Osteoblast (primary cell): ENCODE measurements around the gene MTMR12. TPM values are rescaled to one million over a fixed set of nuclear protein-coding genes. Genes with fewer than 3 reads are reported as not detected.

Experiments
- DNase-seq: peaks from one replicate; pipeline ENCODE4 v3.0.0; 2011; ENCODE audit warnings: low spot score, mixed read lengths; ENCODE audit not compliant: insufficient read length; ENCODE audit errors: missing footprints
- H2AFZ ChIP-seq: 2 replicates; pipeline ENCODE4 v1.6.0; 2011; ENCODE audit warnings: mild to moderate bottlenecking, low read length
- H3K27ac ChIP-seq: 2 replicates; pipeline ENCODE4 v1.5.1; 2011; ENCODE audit warnings: mild to moderate bottlenecking, low read depth, low read length, moderate library complexity
- H3K27me3 ChIP-seq: 2 replicates; pipeline ENCODE4 v1.6.0; 2012; ENCODE audit warnings: mild to moderate bottlenecking, control low read depth, inconsistent platforms, low read length, moderate library complexity; ENCODE audit not compliant: insufficient read depth
- H3K36me3 ChIP-seq: 2 replicates; pipeline ENCODE4 v1.5.1; 2011; ENCODE audit warnings: mild to moderate bottlenecking, low read length, control low read depth, moderate library complexity; ENCODE audit not compliant: insufficient read depth
- H3K4me1 ChIP-seq: 2 replicates; pipeline ENCODE4 v1.5.1; 2011; ENCODE audit warnings: mild to moderate bottlenecking, low read length, control low read depth, moderate library complexity; ENCODE audit not compliant: insufficient read depth
- H3K4me2 ChIP-seq: 2 replicates; pipeline ENCODE4 v1.6.0; 2011; ENCODE audit warnings: mild to moderate bottlenecking, low read length; ENCODE audit not compliant: insufficient read depth
- H3K4me3 ChIP-seq: fragments of 200-600 bp; sonication (generic); 3 replicates; pipeline ENCODE4 v1.5.1; 2012; ENCODE audit warnings: mild to moderate bottlenecking, low read length, inconsistent platforms; ENCODE audit not compliant: insufficient read depth
- H3K79me2 ChIP-seq: 2 replicates; pipeline ENCODE4 v1.6.0; 2012; ENCODE audit warnings: mild to moderate bottlenecking, low read length, control low read depth, inconsistent platforms; ENCODE audit not compliant: insufficient read depth
- H3K9me3 ChIP-seq: 2 replicates; pipeline ENCODE4 v1.5.1; 2011; ENCODE audit warnings: low read depth, low read length, control low read depth
- H4K20me1 ChIP-seq: 2 replicates; pipeline ENCODE4 v1.6.0; 2012; ENCODE audit warnings: mild to moderate bottlenecking, low read length, control low read depth; ENCODE audit not compliant: insufficient read depth
- CTCF ChIP-seq: IDR thresholded peaks from 2 replicates; pipeline ENCODE4 v1.5.1; 2011; ENCODE audit warnings: mild to moderate bottlenecking, low read depth, low read length, moderate library complexity; ENCODE audit errors: extremely low read depth
- total RNA-seq: library from RNA; depleted of rRNA; stranded (reverse); fragments of >200 nt; gene quantifications from 2 replicates; pipeline ENCODE4 v1.2.3, GENCODE V29; 2012

MTMR12 gene
- total RNA-seq, 1 donor: 20.6 TPM

DNA sequence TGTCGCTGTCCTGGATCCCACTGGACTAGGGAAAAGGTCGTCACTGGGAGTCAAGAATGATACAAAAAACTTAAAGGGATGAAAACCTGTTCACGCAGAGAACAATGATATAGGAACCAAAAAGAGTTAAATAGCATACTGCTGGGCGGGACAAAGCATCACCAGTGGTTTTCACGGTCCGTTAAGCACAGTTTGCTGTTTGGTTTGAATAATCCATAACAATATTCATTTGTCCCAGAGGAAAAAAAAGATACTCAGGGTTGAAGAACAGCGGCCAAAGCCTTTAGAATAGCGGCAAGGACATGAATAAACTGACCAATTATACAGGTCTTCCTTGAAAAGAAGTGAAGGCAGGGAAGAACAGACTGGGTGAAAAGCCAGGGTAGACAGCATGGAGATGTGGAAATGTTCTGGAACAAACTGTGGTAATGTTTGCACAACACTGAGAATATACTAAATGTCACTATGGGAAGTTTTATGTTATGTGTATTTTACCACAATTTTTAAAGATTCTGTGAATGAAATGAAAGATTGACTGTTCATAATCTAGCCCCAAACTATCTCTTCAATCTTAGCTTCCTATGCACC, 60.8 kb downstream of the MTMR12 start:
- Histone ChIP-seq H3K9me3 (no peaks in the 10 kb centered on the region), H3K36me3 (peaks cover 43% of the 10 kb centered on the region), H3K27me3 (no peaks in the 10 kb centered on the region), H3K79me2 (no peaks in the 10 kb centered on the region), H4K20me1 (no peaks in the 10 kb centered on the region), H3K4me2 (no peak overlapping the region), H3K27ac (no peak overlapping the region), H3K4me3 (no peak overlapping the region), H2AFZ (no peak overlapping the region), H3K4me1 (peaks cover 13% of the 10 kb centered on the region)
- TF ChIP-seq CTCF: no peak
- no peak for DNase-seq

GRCh38 chr5:32249668-32250067, 63.1 kb downstream of the MTMR12 start:
- no peak overlapping the region for H3K27ac ChIP-seq
- no peaks in the 10 kb centered on the region for H3K79me2 ChIP-seq
- no peaks in the 10 kb centered on the region for H4K20me1 ChIP-seq
- H3K4me2 ChIP-seq: no peak overlapping the region
- H3K4me1 ChIP-seq: no peaks in the 10 kb centered on the region
- H3K36me3 ChIP-seq: peaks cover 56% of the 10 kb centered on the region
- H3K9me3 ChIP-seq: no peaks in the 10 kb centered on the region
- no peak overlapping the region for H2AFZ ChIP-seq
- H3K4me3 ChIP-seq: no peak overlapping the region
- DNase-seq: no peak
- TF ChIP-seq CTCF: no peak
- no peaks in the 10 kb centered on the region for H3K27me3 ChIP-seq

DNA sequence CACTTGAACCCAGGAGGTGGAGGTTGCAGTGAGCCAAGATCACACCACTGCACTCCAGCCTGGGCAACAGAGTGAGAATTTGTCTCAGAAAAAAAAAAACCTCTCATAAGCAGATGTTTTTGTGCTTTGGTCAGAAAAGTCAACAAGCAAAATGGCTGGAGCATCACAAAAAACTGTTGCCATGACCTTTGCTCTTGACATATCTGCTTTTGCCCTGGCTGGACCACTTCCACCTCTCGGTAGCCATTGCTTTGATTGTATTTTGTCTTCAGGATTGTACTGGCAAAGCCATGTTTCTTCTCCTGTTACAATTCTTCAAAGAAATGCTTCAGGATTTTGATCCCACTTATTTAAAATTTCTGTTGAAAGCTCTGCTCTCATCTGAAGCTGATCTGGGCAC, 67.0 kb downstream of the MTMR12 start:
- no peaks in the 10 kb centered on the region for H3K9me3 ChIP-seq
- no peak overlapping the region for H3K4me2 ChIP-seq
- H2AFZ ChIP-seq: no peak overlapping the region
- no peaks in the 10 kb centered on the region for H3K4me1 ChIP-seq
- no peak overlapping the region for H3K27ac ChIP-seq
- no peak for TF ChIP-seq CTCF
- H3K79me2 ChIP-seq: no peaks in the 10 kb centered on the region
- no peaks in the 10 kb centered on the region for H4K20me1 ChIP-seq
- no peaks in the 10 kb centered on the region for H3K27me3 ChIP-seq
- no peak for DNase-seq
- H3K4me3 ChIP-seq: no peak overlapping the region
- H3K36me3 ChIP-seq: peaks cover 56% of the 10 kb centered on the region

GRCh38 chr5:32244017-32244416, 68.7 kb downstream of the MTMR12 start:
- DNase-seq: no peak
- no peak for TF ChIP-seq CTCF
- Histone ChIP-seq H3K4me2 (no peak overlapping the region), H3K27ac (no peak overlapping the region), H2AFZ (no peak overlapping the region), H4K20me1 (no peaks in the 10 kb centered on the region), H3K36me3 (peaks cover 58% of the 10 kb centered on the region), H3K9me3 (no peaks in the 10 kb centered on the region), H3K27me3 (no peaks in the 10 kb centered on the region), H3K4me3 (no peak overlapping the region), H3K79me2 (no peaks in the 10 kb centered on the region), H3K4me1 (no peaks in the 10 kb centered on the region)
